ENCODE data around the gene DAP3. TPM values are rescaled to one million over a fixed set of nuclear protein-coding genes. Genes with fewer than 3 reads are reported as not detected.

DAP3 gene
- total and polyA plus RNA-seq, 9 of the 15 experiments (the other 6 are each of a cell fraction or from before 2014, with no cell fraction given) = 155 to 484 (median 298) TPM

GRCh38 chr1:155650231-155650757, 38.6 kb upstream of the DAP3 start:
- Histone ChIP-seq H4K20me1 (replicated peaks; ENCODE audit: control insufficient read depth, insufficient read depth, low read length) (no peaks in the 10 kb centered on the region), H3K9me1 (ENCODE audit: control insufficient read depth, insufficient read depth, low read length) (no peaks in the 10 kb centered on the region), H3K4me3 (no peak overlapping the region), H3K27me3 (ENCODE audit: control insufficient read depth in 2 of 2, insufficient read depth in 2 of 2, low read length in 2 of 2) (peaks cover 2 to 7% of the 10 kb centered on the region in 2 experiments; a peak in 3 of 5 replicates), H3K79me2 (ENCODE audit: control insufficient read depth, insufficient read depth, low read length) (no peaks in the 10 kb centered on the region), H2AFZ (ENCODE audit: low read depth, low read length) (no peak overlapping the region), H3K9me3 (replicated peaks; ENCODE audit: control insufficient read depth, insufficient read depth, low read depth, low read length) (no peaks in the 10 kb centered on the region; the same call in 1 of the 2 replicates), H3K4me1 (replicated peaks in 1 of 2; ENCODE audit: control insufficient read depth in 2 of 2, insufficient read depth in 2 of 2, low read length in 2 of 2) (no peaks in the 10 kb centered on the region; a peak in 2 of 5 replicates), H3K4me2 (ENCODE audit: insufficient read depth, low read length) (no peak overlapping the region), H3K27ac (ENCODE audit: extremely low read depth, low read depth, low read length) (no peak overlapping the region), H3K9ac (ENCODE audit: insufficient read depth in 1 of 2, low read depth in 2 of 2, low read length in 2 of 2) (no peak overlapping the region), H3K36me3 (ENCODE audit: control insufficient read depth, insufficient read depth, low read length) (no peaks in the 10 kb centered on the region)
- no peak for DNase-seq (ENCODE audit: extremely low read depth in 1 of 4, low spot score in 3 of 4)
- WGBS (ENCODE audit: insufficient coverage, low coverage, missing lambda C conversion rate) = 15% methylated on average over 7 of the region's 7 CpGs
- ChIA-PET POLR2A (no interaction called here), CTCF (ENCODE audit: low intra/inter-chr PET ratio) (no interaction called here)
- TF ChIP-seq NFYB (IDR thresholded peaks at IDR 0.05; ENCODE audit: extremely low read depth, insufficient read length) (peak; percentile 13), CUX1 (CRISPR knock-in tag; IDR thresholded peaks at IDR 0.05) (no peak)
- FAIRE-seq = no peak
- intact Hi-C loops (cut with micrococcal nuclease) (no loop called here), in situ Hi-C loops (cut with MboI) (no loop called here)
- BruUV-seq (replicated peaks) = no TSS peak
- peak; percentile 58 for ATAC-seq
